GM18907 (cell line): Measurements from ENCODE around the gene CCDC88B.

ENCODE experiments used
- ATAC-seq: cut with Tn5 transposase; IDR thresholded peaks from one replicate; pipeline ENCODE4 v1.9.1; 2021; ENCODE audit warnings: mild to moderate bottlenecking, moderate library complexity; ENCODE audit not compliant: unreplicated experiment

CCDC88B gene

GRCh38 chr11:64406221-64406946 is 66.4 kb downstream of the CCDC88B start:
- no peak for ATAC-seq
